MM.1S (cell line): Measurements from ENCODE around the gene KDM3A.

Experiments used
- DNase-seq: peaks from one replicate; pipeline ENCODE4 v3.0.0-alpha.2; 2015
- H2AFZ ChIP-seq: fragments of 300-600 bp; sonication (generic); 2 replicates; pipeline ENCODE4 v1.6.0; 2016; ENCODE audit warnings: antibody characterized with exemption, low read length
- H3F3A ChIP-seq: fragments of 300-600 bp; sonication (generic); 2 replicates; pipeline ENCODE4 v1.6.1; 2016; ENCODE audit warnings: mild to moderate bottlenecking, antibody characterized with exemption, low read length, moderate library complexity, mixed read lengths; ENCODE audit not compliant: insufficient read depth
- H3K27ac ChIP-seq: fragments of 300-600 bp; sonication (generic); 2 replicates; pipeline ENCODE4 v1.5.1; 2016; ENCODE audit warnings: mild to moderate bottlenecking, low read length
- H3K27me3 ChIP-seq: fragments of 300-600 bp; sonication (generic); replicated peaks from 2 replicates; pipeline ENCODE4 v1.6.0; 2016; ENCODE audit warnings: low read length; ENCODE audit not compliant: insufficient read depth
- H3K36me3 ChIP-seq: fragments of 300-600 bp; sonication (generic); replicated peaks from 2 replicates; pipeline ENCODE4 v1.6.1; 2016; ENCODE audit warnings: mild to moderate bottlenecking, low read length, mixed read lengths; ENCODE audit not compliant: insufficient read depth
- H3K4me1 ChIP-seq: fragments of 300-600 bp; sonication (generic); 2 replicates; pipeline ENCODE4 v1.6.1; 2016; ENCODE audit warnings: low read length, mixed read lengths
- H3K4me2 ChIP-seq: fragments of 300-600 bp; sonication (generic); 2 replicates; pipeline ENCODE4 v1.6.0; 2016; ENCODE audit warnings: low read depth, low read length
- H3K4me3 ChIP-seq: fragments of 300-600 bp; sonication (generic); 2 replicates; pipeline ENCODE4 v1.5.1; 2016; ENCODE audit warnings: low read length, mixed read lengths
- H3K79me2 ChIP-seq: fragments of 300-600 bp; sonication (generic); 2 replicates; pipeline ENCODE4 v1.6.1; 2016; ENCODE audit warnings: mixed run types, low read length, mixed read lengths
- H3K9ac ChIP-seq: fragments of 300-600 bp; sonication (generic); 2 replicates; pipeline ENCODE4 v1.6.1; 2016; ENCODE audit warnings: low read length, mixed read lengths
- H3K9me2 ChIP-seq: fragments of 300-600 bp; sonication (generic); replicated peaks from 2 replicates; pipeline ENCODE4 v1.6.1; 2016; ENCODE audit warnings: mild to moderate bottlenecking, low read length, mixed read lengths; ENCODE audit not compliant: insufficient read depth
- H3K9me3 ChIP-seq: fragments of 300-600 bp; sonication (generic); replicated peaks from 2 replicates; pipeline ENCODE4 v1.6.1; 2016; ENCODE audit warnings: mild to moderate bottlenecking, low read length, mixed read lengths; ENCODE audit not compliant: insufficient read depth
- H4K20me1 ChIP-seq: fragments of 300-600 bp; sonication (generic); 2 replicates; pipeline ENCODE4 v1.6.1; 2016; ENCODE audit warnings: mild to moderate bottlenecking, low read length, moderate library complexity, mixed read lengths; ENCODE audit not compliant: insufficient read depth
- CTCF ChIP-seq: fragments of 300-600 bp; sonication (generic); IDR thresholded peaks from 2 replicates; pipeline ENCODE4 v1.5.1; 2016; ENCODE audit warnings: antibody characterized with exemption, low read length, mixed read lengths
- EZH2 ChIP-seq: fragments of 300-600 bp; sonication (generic); optimal IDR thresholded peaks from 2 replicates; pipeline ENCODE3; 2017; ENCODE audit warnings: low read depth, mild to moderate bottlenecking, antibody characterized with exemption, low read length, mixed read lengths
- EZH2phosphoT487 ChIP-seq: fragments of 300-600 bp; sonication (generic); IDR thresholded peaks from 2 replicates; pipeline ENCODE4 v1.6.1; 2018; ENCODE audit warnings: antibody characterized with exemption, low read length

KDM3A gene

DNA sequence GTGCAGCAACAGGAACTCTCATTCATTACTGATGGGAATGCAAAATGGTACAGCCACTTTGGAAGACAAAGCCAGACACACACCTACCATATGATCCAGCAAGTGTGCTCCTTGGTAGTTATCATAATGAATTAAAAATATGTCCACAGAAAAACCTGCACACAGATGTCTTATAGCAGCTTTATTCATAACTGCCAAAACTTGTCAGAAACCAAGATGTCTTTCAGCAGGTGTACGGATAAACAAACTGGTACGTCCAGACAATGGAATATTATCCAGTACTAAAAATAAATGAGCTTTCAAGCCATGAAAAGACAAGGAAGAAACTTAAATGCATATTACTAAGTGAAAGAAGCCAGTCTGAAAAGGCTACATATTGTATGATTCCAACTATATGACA is 71.7 kb downstream of the KDM3A start:
- DNase-seq: no peak
- H4K20me1 ChIP-seq: no peaks in the 10 kb centered on the region
- no peak overlapping the region for H3K27ac ChIP-seq
- H3K79me2 ChIP-seq: no peaks in the 10 kb centered on the region
- no peak overlapping the region for H3K4me2 ChIP-seq
- TF ChIP-seq CTCF (no peak), EZH2 (no peak), EZH2phosphoT487 (no peak)
- H3K9me3 ChIP-seq: no peaks in the 10 kb centered on the region
- H3F3A ChIP-seq: no peaks in the 10 kb centered on the region
- H3K27me3 ChIP-seq: no peaks in the 10 kb centered on the region
- H3K9ac ChIP-seq: no peak overlapping the region
- H3K36me3 ChIP-seq: no peaks in the 10 kb centered on the region
- H2AFZ ChIP-seq: no peak overlapping the region
- no peaks in the 10 kb centered on the region for H3K4me1 ChIP-seq
- H3K9me2 ChIP-seq: no peaks in the 10 kb centered on the region
- no peak overlapping the region for H3K4me3 ChIP-seq

DNA sequence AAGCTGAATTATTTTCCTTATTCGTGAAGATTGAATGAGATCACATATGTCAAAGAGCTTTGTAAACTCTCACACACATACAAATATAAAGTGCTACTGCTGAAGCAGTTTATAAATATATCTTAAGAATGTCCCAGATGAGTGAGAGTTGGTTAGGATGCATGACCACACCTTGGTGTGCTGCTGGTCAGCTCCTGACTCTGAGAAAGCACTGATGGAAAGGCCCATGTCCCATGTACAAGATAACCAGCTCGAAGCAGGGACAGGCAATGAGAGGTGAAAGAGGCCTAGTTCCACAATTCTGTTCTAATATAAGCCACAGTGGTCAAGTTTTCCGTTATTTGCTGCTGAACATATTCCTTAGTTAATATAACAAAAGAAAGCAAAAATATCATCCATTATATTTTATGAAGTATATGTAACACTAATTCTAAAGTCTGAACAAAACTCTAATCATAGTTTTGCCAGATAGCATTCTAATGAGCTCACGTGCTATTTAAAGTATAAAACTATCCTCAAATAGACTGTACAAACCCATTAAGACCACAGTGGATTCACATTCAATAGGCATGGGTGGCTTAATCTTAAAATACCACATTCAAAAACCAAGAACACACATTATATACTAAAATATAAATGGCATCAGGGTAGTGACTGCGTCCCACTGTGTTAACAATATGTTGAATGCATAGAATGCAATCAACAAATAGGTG is 72.9 kb downstream of the KDM3A start:
- no peaks in the 10 kb centered on the region for H3K4me1 ChIP-seq
- H3K9me3 ChIP-seq: no peaks in the 10 kb centered on the region
- H3K27me3 ChIP-seq: no peaks in the 10 kb centered on the region
- H3K9me2 ChIP-seq: no peaks in the 10 kb centered on the region
- no peaks in the 10 kb centered on the region for H3K79me2 ChIP-seq
- H4K20me1 ChIP-seq: no peaks in the 10 kb centered on the region
- H3K36me3 ChIP-seq: no peaks in the 10 kb centered on the region
- H3K4me3 ChIP-seq: no peak overlapping the region
- H3F3A ChIP-seq: no peaks in the 10 kb centered on the region
- H3K27ac ChIP-seq: no peak overlapping the region
- no peak for TF ChIP-seq EZH2phosphoT487
- no peak for TF ChIP-seq EZH2
- TF ChIP-seq CTCF: no peak
- H2AFZ ChIP-seq: no peak overlapping the region
- no peak overlapping the region for H3K4me2 ChIP-seq
- H3K9ac ChIP-seq: no peak overlapping the region
- DNase-seq: no peak

- Histone ChIP-seq H3K27ac (no peak overlapping the region), H2AFZ (no peak overlapping the region), H3K9me2 (no peaks in the 10 kb centered on the region), H3K79me2 (no peaks in the 10 kb centered on the region), H4K20me1 (no peaks in the 10 kb centered on the region), H3K27me3 (no peaks in the 10 kb centered on the region), H3K9me3 (no peaks in the 10 kb centered on the region), H3K4me3 (no peak overlapping the region), H3K4me1 (no peaks in the 10 kb centered on the region), H3K4me2 (no peak overlapping the region), H3K36me3 (no peaks in the 10 kb centered on the region; the same call in 1 of the 2 replicates), H3F3A (no peaks in the 10 kb centered on the region), H3K9ac (no peak overlapping the region)
- DNase-seq: peak; percentile 23
- TF ChIP-seq CTCF (peak; percentile 29), EZH2 (no peak)
Measured at GRCh38 chr2:86518481-86518880, 77.3 kb downstream of the KDM3A start.
